Activated T-cell treated with anti-CD3 and anti-CD28 coated beads, Interleukin-2, amount 50 U/mL, for 4 hours (primary cell): ENCODE data around the gene LGMN. TPM values are rescaled to one million over a fixed set of nuclear protein-coding genes. Genes with fewer than 3 reads are reported as not detected.

Source experiments
- ATAC-seq, 2 donors: fragments of 200-7000 bp; cut with Tn5 transposase; one replicate each; pipeline ENCODE4 v1.10.0; 2021
- DNase-seq: peaks from one replicate; pipeline ENCODE4 v3.0.0-alpha.2; 2020
- H3K27me3 Mint-ChIP-seq: one replicate; pipeline ENCODE4 v1.8.0; 2021; ENCODE audit warnings: low read depth, mixed read lengths
- H3K36me3 Mint-ChIP-seq: one replicate; pipeline ENCODE4 v1.8.0; 2022; ENCODE audit warnings: mixed read lengths; ENCODE audit not compliant: insufficient read depth
- H3K4me1 Mint-ChIP-seq: one replicate; pipeline ENCODE4 v1.8.0; 2021; ENCODE audit warnings: low read depth, mixed read lengths
- H3K4me3 Mint-ChIP-seq: one replicate; pipeline ENCODE4 v1.8.0; 2021; ENCODE audit warnings: mild to moderate bottlenecking, moderate library complexity, mixed read lengths
- H3K9me3 Mint-ChIP-seq: one replicate; pipeline ENCODE4 v1.8.0; 2021; ENCODE audit warnings: mixed read lengths
- total RNA-seq, 3 donors: library from RNA; stranded (reverse); gene quantifications; one replicate each; pipeline ENCODE4 v1.2.1, GENCODE V29; 2021

Gene LGMN
- total RNA-seq, 3 donors from 2014 or later = 2.9 to 4.8 (median 3.3) TPM

DNA sequence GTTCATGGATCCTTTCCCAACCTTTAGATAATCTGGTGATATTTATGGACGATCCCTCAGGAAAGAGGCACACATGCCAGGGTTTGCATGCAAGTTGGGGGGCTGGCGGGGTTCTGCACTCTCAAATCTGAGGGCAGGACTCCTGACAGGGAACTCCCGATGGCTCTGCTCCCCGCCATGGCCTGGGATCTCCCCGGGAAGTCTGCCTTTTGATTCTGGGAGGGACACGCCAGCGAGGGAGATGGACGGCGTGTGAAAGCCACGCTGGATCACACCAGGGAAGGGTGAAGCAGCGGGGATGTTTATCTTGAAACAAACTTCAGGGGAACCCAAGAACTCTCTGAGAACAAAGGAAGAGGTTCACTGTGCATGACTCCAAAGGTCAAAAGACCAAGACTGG lies 43.6 kb downstream of the LGMN start:
- Mint-ChIP-seq H3K36me3 (peaks cover 7% of the 10 kb centered on the region), H3K4me3 (no peak overlapping the region), H3K9me3 (no peaks in the 10 kb centered on the region), H3K4me1 (no peaks in the 10 kb centered on the region), H3K27me3 (peaks cover 8% of the 10 kb centered on the region)
- ATAC-seq = no peak
- DNase-seq = no peak

DNA sequence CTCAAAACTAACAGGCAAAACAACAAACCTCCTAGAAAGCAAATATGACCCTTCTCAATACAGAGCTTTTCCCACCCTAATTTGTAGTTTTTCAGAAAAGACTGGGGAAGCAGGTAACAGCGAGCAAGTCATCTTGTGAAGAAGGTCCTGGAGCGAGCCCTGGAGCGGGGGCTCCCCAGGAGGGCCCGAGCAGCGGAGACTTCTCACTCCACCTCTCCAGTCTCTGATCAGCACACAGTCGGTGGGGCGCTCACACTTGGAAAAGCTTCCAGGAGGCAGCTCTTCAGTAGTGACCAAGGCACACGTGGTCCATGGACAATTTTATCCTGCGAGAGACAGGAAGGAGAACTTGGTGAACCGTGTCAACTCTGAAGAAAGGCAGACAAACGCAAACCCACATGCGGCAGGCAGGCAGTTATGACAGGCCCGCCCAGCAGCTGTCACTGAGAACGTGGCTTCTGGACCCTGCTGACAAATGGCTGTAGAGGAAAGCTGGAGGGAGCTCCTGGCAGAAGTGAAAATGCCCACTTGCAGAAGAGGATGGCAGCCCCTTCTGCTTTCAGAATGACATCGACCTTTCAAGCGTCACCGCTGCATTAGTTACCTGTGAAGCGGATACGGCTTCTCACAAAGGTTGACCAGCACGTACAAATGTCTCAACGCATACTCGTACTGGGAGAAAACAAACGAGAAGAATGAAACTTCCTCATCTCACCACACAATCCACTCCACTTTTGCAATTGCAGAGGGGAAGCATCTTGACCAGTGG lies 44.2 kb downstream of the LGMN start:
- Mint-ChIP-seq H3K9me3 (no peaks in the 10 kb centered on the region), H3K27me3 (peaks cover 8% of the 10 kb centered on the region), H3K4me3 (no peak overlapping the region), H3K4me1 (no peaks in the 10 kb centered on the region), H3K36me3 (peaks cover 7% of the 10 kb centered on the region)
- ATAC-seq = no peak
- DNase-seq = no peak

DNA sequence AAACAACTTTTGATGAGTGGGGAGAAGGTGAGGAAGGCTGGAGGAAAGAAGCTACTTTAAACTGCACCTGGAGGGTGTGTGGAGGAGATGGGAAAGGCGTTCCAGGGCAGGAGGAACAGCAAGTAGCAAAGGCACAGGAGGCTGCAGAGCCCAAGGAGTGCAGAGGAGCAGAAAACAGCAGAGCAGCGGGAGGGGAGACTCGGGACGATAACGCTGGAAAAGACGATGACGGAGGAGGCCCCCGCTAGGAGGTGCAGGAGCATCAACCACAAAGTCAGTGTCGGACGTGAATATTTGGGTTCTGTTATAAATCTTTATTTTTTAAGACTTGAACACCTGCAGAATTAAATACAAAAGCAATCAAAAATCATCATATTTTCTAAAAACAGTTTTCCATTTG lies 44.9 kb downstream of the LGMN start:
- H3K36me3 Mint-ChIP-seq = peaks cover 7% of the 10 kb centered on the region
- no peaks in the 10 kb centered on the region for H3K9me3 Mint-ChIP-seq
- no peaks in the 10 kb centered on the region for H3K4me1 Mint-ChIP-seq
- ATAC-seq = no peak
- no peak overlapping the region for H3K4me3 Mint-ChIP-seq
- DNase-seq = no peak
- peaks cover 8% of the 10 kb centered on the region for H3K27me3 Mint-ChIP-seq

DNA sequence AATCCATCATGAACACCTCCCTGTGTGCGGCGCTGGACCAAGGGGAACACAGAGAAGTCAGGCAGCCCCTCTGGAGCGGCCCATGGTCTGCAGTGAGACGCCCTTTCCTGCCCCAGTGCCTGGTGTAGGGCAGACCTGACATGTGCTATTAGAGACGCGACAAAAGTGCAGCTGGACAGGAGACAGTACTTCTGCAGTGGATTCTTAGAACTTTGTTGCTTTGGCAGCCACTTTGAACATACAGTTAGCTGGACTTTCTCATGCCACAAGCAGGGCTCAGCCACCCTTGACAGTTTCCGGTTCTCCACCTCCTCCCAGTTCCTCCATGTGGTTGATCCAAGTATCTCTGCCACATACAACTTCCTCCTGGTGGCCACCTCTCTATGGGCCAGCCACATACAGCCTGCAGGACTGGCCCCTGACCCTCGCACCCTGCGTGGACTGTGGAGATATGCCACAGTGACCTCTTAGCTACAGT lies 45.9 kb downstream of the LGMN start:
- peaks cover 7% of the 10 kb centered on the region for H3K36me3 Mint-ChIP-seq
- no peak for ATAC-seq

DNA sequence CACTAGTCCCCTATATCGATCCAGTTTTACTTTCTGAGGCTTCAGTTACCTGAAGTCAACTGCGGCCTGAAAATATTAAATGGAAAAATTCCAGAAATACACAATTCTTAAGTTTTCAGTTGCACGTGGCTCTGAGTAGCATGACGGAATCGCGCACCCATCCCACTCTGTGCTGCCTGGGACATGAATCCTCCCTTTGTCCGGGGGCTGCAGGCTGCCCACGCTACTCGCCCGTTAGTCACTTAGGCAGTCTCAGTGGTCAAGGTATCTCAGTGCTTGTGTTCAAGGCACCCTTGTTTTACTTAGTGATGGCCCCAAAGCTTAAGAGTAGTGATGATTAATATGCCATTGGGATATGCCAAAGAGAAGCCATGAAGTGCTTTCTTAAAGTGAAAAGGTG lies 46.6 kb downstream of the LGMN start:
- Mint-ChIP-seq H3K9me3 (no peaks in the 10 kb centered on the region), H3K36me3 (peaks cover 4% of the 10 kb centered on the region), H3K4me1 (peaks cover 5% of the 10 kb centered on the region), H3K27me3 (peaks cover 8% of the 10 kb centered on the region), H3K4me3 (no peak overlapping the region)
- no peak for DNase-seq
- ATAC-seq = no peak

More for the DNA sequence above, 45.9 kb downstream of the LGMN start:
- H3K27me3 Mint-ChIP-seq = peaks cover 8% of the 10 kb centered on the region
- no peaks in the 10 kb centered on the region for H3K9me3 Mint-ChIP-seq
- no peak overlapping the region for H3K4me3 Mint-ChIP-seq
- no peak for DNase-seq
- peaks cover under 1% of the 10 kb centered on the region for H3K4me1 Mint-ChIP-seq

GRCh38 chr14:92698393-92698792 lies 50.0 kb downstream of the LGMN start:
- peaks cover 4% of the 10 kb centered on the region for H3K27me3 Mint-ChIP-seq
- no peak for DNase-seq
- H3K9me3 Mint-ChIP-seq = no peaks in the 10 kb centered on the region
- ATAC-seq = no peak
- no peaks in the 10 kb centered on the region for H3K36me3 Mint-ChIP-seq
- H3K4me3 Mint-ChIP-seq = no peak overlapping the region
- peaks cover 24% of the 10 kb centered on the region for H3K4me1 Mint-ChIP-seq

- H3K4me1 Mint-ChIP-seq = peaks cover 35% of the 10 kb centered on the region
- no peak for DNase-seq
- peaks cover 2% of the 10 kb centered on the region for H3K27me3 Mint-ChIP-seq
- H3K36me3 Mint-ChIP-seq = no peaks in the 10 kb centered on the region
- H3K4me3 Mint-ChIP-seq = no peak overlapping the region
- ATAC-seq = no peak
- H3K9me3 Mint-ChIP-seq = no peaks in the 10 kb centered on the region
Observed at GRCh38 chr14:92696366-92696765, 52.1 kb downstream of the LGMN start.

GRCh38 chr14:92695562-92695961 lies 52.9 kb downstream of the LGMN start:
- Mint-ChIP-seq H3K9me3 (no peaks in the 10 kb centered on the region), H3K36me3 (no peaks in the 10 kb centered on the region), H3K4me1 (peaks cover 35% of the 10 kb centered on the region), H3K27me3 (peaks cover 2% of the 10 kb centered on the region), H3K4me3 (no peak overlapping the region)
- no peak for DNase-seq
- no peak for ATAC-seq

DNA sequence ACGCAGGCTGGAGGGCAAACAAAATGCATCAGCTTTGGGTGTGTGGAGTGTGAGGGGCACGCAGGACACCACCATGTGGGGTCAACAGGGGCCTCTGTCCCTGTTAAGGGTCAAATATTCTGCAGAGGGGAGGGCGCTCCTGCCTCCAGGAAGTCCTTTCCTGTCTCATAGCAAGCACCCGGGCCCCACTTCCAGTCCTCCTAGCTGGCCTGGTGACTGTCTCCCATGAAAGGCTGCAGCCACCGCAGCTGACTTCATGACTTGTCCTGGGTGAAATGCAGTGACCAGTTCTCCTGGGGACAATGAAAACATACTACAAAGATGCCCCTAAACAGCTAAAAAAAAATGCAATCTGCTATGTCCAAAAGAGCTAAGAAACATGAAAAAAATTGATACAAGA lies 53.6 kb downstream of the LGMN start:
- Mint-ChIP-seq H3K27me3 (peaks cover 2% of the 10 kb centered on the region), H3K4me1 (peaks cover 35% of the 10 kb centered on the region), H3K9me3 (no peaks in the 10 kb centered on the region), H3K36me3 (no peaks in the 10 kb centered on the region), H3K4me3 (no peak overlapping the region)
- ATAC-seq (no peak), DNase-seq (no peak)

GRCh38 chr14:92693998-92694795 lies 54.2 kb downstream of the LGMN start:
- no peaks in the 10 kb centered on the region for H3K9me3 Mint-ChIP-seq
- H3K4me1 Mint-ChIP-seq = peaks cover 35% of the 10 kb centered on the region
- H3K27me3 Mint-ChIP-seq = peaks cover 2% of the 10 kb centered on the region
- ATAC-seq = peak; percentile 73 to 87
- no peaks in the 10 kb centered on the region for H3K36me3 Mint-ChIP-seq
- no peak overlapping the region for H3K4me3 Mint-ChIP-seq
- peak; percentile 22 for DNase-seq

DNA sequence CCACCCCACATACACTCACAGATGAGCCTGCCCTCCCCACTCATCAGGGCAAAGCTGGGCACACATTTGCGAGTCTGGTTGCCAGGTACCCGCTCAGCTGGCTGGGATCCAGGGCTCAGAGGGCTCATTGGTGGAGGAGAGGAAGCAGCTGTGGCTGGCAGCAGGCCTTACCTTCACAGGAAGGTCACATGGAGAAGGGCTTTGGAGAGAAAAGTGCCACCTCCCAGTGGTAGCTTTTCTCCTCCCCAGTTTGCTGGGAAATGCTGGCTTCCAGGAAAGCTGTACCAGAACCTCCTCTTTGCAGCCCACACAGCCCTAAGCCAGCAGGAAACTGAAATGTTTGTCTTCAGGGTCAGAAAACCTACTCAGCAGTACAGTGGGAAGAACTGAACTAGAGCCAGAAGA lies 55.6 kb downstream of the LGMN start:
- H3K36me3 Mint-ChIP-seq = no peaks in the 10 kb centered on the region
- DNase-seq (no peak), ATAC-seq (peak in 1 of 2 donors; percentile 47)
- no peak overlapping the region for H3K4me3 Mint-ChIP-seq
- peaks cover 35% of the 10 kb centered on the region for H3K4me1 Mint-ChIP-seq
- peaks cover 2% of the 10 kb centered on the region for H3K27me3 Mint-ChIP-seq
- H3K9me3 Mint-ChIP-seq = no peaks in the 10 kb centered on the region

DNA sequence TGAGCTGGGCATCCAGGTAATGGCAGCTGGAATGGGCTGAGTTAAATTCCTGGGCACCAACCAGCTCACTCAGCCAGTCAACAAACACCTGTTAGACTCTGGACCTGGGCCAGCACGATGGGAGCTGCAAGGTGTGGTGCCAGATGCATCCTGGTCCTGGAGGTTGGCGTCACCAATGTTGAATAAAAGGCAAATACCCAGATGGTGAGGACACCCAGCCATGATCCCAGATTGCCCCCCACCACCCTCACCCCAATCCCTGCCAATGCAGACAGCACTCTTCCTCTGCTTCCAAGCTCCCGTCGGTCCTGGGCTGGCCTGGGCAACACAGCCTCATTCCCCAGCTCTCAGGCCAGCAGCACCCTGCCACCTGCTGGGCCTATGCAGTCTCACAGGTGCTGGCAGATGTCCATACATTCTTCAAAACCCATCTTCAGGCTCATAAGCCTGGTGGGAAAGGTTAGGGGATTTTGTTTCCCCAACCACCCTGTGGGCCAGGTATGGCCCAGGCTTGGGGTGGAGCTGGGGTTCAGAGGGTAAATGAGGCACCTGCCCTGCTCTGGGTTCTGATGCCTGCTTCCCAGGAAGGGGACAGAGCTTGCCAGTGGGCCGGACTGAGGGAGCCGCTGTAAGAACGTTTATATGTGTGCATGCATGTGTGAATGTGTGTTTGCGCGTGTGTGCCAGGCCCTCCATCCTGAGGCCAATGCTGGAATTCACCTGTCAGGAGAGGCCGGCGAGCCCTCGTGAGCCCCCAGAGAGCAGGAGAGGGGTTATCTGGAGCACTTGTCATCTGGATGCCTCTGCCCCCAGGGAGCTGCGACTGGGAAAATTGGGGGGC lies 58.0 kb downstream of the LGMN start:
- no peak overlapping the region for H3K4me3 Mint-ChIP-seq
- no peaks in the 10 kb centered on the region for H3K9me3 Mint-ChIP-seq
- DNase-seq (no peak), ATAC-seq (no peak)
- peaks cover 30% of the 10 kb centered on the region for H3K4me1 Mint-ChIP-seq
- H3K36me3 Mint-ChIP-seq = peaks cover 10% of the 10 kb centered on the region
- peaks cover 2% of the 10 kb centered on the region for H3K27me3 Mint-ChIP-seq

- Mint-ChIP-seq H3K4me1 (peaks cover 17% of the 10 kb centered on the region), H3K4me3 (no peak overlapping the region), H3K27me3 (no peaks in the 10 kb centered on the region), H3K9me3 (no peaks in the 10 kb centered on the region), H3K36me3 (peaks cover 10% of the 10 kb centered on the region)
- DNase-seq (no peak), ATAC-seq (no peak)
Observed at GRCh38 chr14:92688434-92689375, 59.7 kb downstream of the LGMN start.
